ENCODE data around the gene LYVE1.
A peak's percentile ranks its signal among the peaks of the same experiment; 100 is the strongest.
"Not testable (repeated sequence)": the region's sequence is repeated elsewhere in the genome, so short reads cannot be mapped to it uniquely, and the experiment has no call there.

The LYVE1 gene

GRCh38 chr11:10603721-10604297, 35.3 kb upstream of the LYVE1 start:
- Histone ChIP-seq H3K9ac (ENCODE audit: low read length in 2 of 2) (peak overlapping the region in 1 of 2 donors; percentile 21), H3K9me3 (ENCODE audit: control insufficient read depth in 2 of 2, low read length in 2 of 2) (no peaks in the 10 kb centered on the region), H3K4me3 (ENCODE audit: low read length in 2 of 2) (peak overlapping the region in 1 of 2 donors; percentile 22), H3K27me3 (ENCODE audit: control insufficient read depth in 1 of 2, insufficient read depth in 2 of 2, low read length in 2 of 2) (no peaks in the 10 kb centered on the region), H3K4me1 (ENCODE audit: control insufficient read depth, insufficient read depth, low read length) (peaks cover 37% of the 10 kb centered on the region), H3K27ac (ENCODE audit: low read length) (peak overlapping the region; percentile 60), H3K36me3 (ENCODE audit: control insufficient read depth in 2 of 2, insufficient read depth in 2 of 2, low read length in 2 of 2) (peaks cover 64 to 76% of the 10 kb centered on the region in 2 donors)

- H3K4me1 ChIP-seq (ENCODE audit: control insufficient read depth, insufficient read depth, low read length): peaks cover 38% of the 10 kb centered on the region
These were observed 34.5 kb upstream of the LYVE1 start for GRCh38 chr11:10602945-10603344.

GRCh38 chr11:10602366-10602765, 33.9 kb upstream of the LYVE1 start:
- Histone ChIP-seq H3K9ac (ENCODE audit: low read length in 2 of 2) (no peak overlapping the region), H3K27ac (ENCODE audit: low read length) (peak overlapping the region; percentile 80), H3K36me3 (ENCODE audit: control insufficient read depth in 2 of 2, insufficient read depth in 2 of 2, low read length in 2 of 2) (peaks cover 55 to 68% of the 10 kb centered on the region in 2 donors), H3K27me3 (ENCODE audit: control insufficient read depth in 1 of 2, insufficient read depth in 2 of 2, low read length in 2 of 2) (no peaks in the 10 kb centered on the region), H3K4me3 (ENCODE audit: low read length in 2 of 2) (no peak overlapping the region), H3K4me1 (ENCODE audit: control insufficient read depth, insufficient read depth, low read length) (peaks cover 35% of the 10 kb centered on the region), H3K9me3 (ENCODE audit: control insufficient read depth in 2 of 2, low read length in 2 of 2) (no peaks in the 10 kb centered on the region)

More at GRCh38 chr11:10602945-10603344, 34.5 kb upstream of the LYVE1 start:
- peaks cover 59 to 71% of the 10 kb centered on the region in 2 donors for H3K36me3 ChIP-seq (ENCODE audit: control insufficient read depth in 2 of 2, insufficient read depth in 2 of 2, low read length in 2 of 2)
- H3K4me3 ChIP-seq (ENCODE audit: low read length in 2 of 2): no peak overlapping the region
- H3K27me3 ChIP-seq (ENCODE audit: control insufficient read depth in 1 of 2, insufficient read depth in 2 of 2, low read length in 2 of 2): no peaks in the 10 kb centered on the region
- no peak overlapping the region for H3K9ac ChIP-seq (ENCODE audit: low read length in 2 of 2)
- peak overlapping the region; percentile 60 for H3K27ac ChIP-seq (ENCODE audit: low read length)
- no peaks in the 10 kb centered on the region for H3K9me3 ChIP-seq (ENCODE audit: control insufficient read depth in 2 of 2, low read length in 2 of 2)

GRCh38 chr11:10601837-10602236, 33.4 kb upstream of the LYVE1 start:
- no peak overlapping the region for H3K4me3 ChIP-seq (ENCODE audit: low read length in 2 of 2)
- peak overlapping the region; percentile 80 for H3K27ac ChIP-seq (ENCODE audit: low read length)
- no peaks in the 10 kb centered on the region for H3K27me3 ChIP-seq (ENCODE audit: control insufficient read depth in 1 of 2, insufficient read depth in 2 of 2, low read length in 2 of 2)
- H3K9ac ChIP-seq (ENCODE audit: low read length in 2 of 2): no peak overlapping the region
- no peaks in the 10 kb centered on the region for H3K9me3 ChIP-seq (ENCODE audit: control insufficient read depth in 2 of 2, low read length in 2 of 2)
- peaks cover 31% of the 10 kb centered on the region for H3K4me1 ChIP-seq (ENCODE audit: control insufficient read depth, insufficient read depth, low read length)
- H3K36me3 ChIP-seq (ENCODE audit: control insufficient read depth in 2 of 2, insufficient read depth in 2 of 2, low read length in 2 of 2): peaks cover 50 to 65% of the 10 kb centered on the region in 2 donors

GRCh38 chr11:10600570-10601248, 32.2 kb upstream of the LYVE1 start:
- Histone ChIP-seq H3K36me3 (ENCODE audit: control insufficient read depth in 2 of 2, insufficient read depth in 2 of 2, low read length in 2 of 2) (peaks cover 45 to 56% of the 10 kb centered on the region in 2 donors), H3K4me3 (ENCODE audit: low read length in 2 of 2) (no peak overlapping the region), H3K4me1 (ENCODE audit: control insufficient read depth, insufficient read depth, low read length) (peaks cover 27% of the 10 kb centered on the region), H3K9ac (ENCODE audit: low read length in 2 of 2) (no peak overlapping the region), H3K27ac (ENCODE audit: low read length) (peak overlapping the region; percentile 80), H3K9me3 (ENCODE audit: control insufficient read depth in 2 of 2, low read length in 2 of 2) (no peaks in the 10 kb centered on the region), H3K27me3 (ENCODE audit: control insufficient read depth in 1 of 2, insufficient read depth in 2 of 2, low read length in 2 of 2) (no peaks in the 10 kb centered on the region)

GRCh38 chr11:10599388-10600175, 31.1 kb upstream of the LYVE1 start:
- Histone ChIP-seq H3K4me3 (ENCODE audit: low read length in 2 of 2) (peak overlapping the region in 1 of 2 donors; percentile 17), H3K36me3 (ENCODE audit: control insufficient read depth in 2 of 2, insufficient read depth in 2 of 2, low read length in 2 of 2) (peaks cover 37 to 45% of the 10 kb centered on the region in 2 donors), H3K27ac (ENCODE audit: low read length) (peak overlapping the region; percentile 80), H3K9me3 (ENCODE audit: control insufficient read depth in 2 of 2, low read length in 2 of 2) (no peaks in the 10 kb centered on the region), H3K4me1 (ENCODE audit: control insufficient read depth, insufficient read depth, low read length) (peaks cover 27% of the 10 kb centered on the region), H3K9ac (ENCODE audit: low read length in 2 of 2) (peak overlapping the region in 1 of 2 donors; percentile 21), H3K27me3 (ENCODE audit: control insufficient read depth in 1 of 2, insufficient read depth in 2 of 2, low read length in 2 of 2) (no peaks in the 10 kb centered on the region)

- Histone ChIP-seq H3K36me3 (ENCODE audit: control insufficient read depth in 2 of 2, insufficient read depth in 2 of 2, low read length in 2 of 2) (peaks cover 35 to 38% of the 10 kb centered on the region in 2 donors), H3K4me3 (ENCODE audit: low read length in 2 of 2) (no peak overlapping the region), H3K4me1 (ENCODE audit: control insufficient read depth, insufficient read depth, low read length) (peaks cover 24% of the 10 kb centered on the region), H3K9ac (ENCODE audit: low read length in 2 of 2) (no peak overlapping the region), H3K9me3 (ENCODE audit: control insufficient read depth in 2 of 2, low read length in 2 of 2) (no peaks in the 10 kb centered on the region), H3K27me3 (ENCODE audit: control insufficient read depth in 1 of 2, insufficient read depth in 2 of 2, low read length in 2 of 2) (no peaks in the 10 kb centered on the region), H3K27ac (ENCODE audit: low read length) (peak overlapping the region; percentile 80)
These were observed 30.4 kb upstream of the LYVE1 start for GRCh38 chr11:10598816-10599215.

GRCh38 chr11:10597877-10598351, 29.4 kb upstream of the LYVE1 start:
- H3K27ac ChIP-seq (ENCODE audit: low read length): peak overlapping the region; percentile 37
- H3K4me1 ChIP-seq (ENCODE audit: control insufficient read depth, insufficient read depth, low read length): peaks cover 30% of the 10 kb centered on the region
- peaks cover 28 to 38% of the 10 kb centered on the region in 2 donors for H3K36me3 ChIP-seq (ENCODE audit: control insufficient read depth in 2 of 2, insufficient read depth in 2 of 2, low read length in 2 of 2)
- no peak overlapping the region for H3K4me3 ChIP-seq (ENCODE audit: low read length in 2 of 2)
- H3K9me3 ChIP-seq (ENCODE audit: control insufficient read depth in 2 of 2, low read length in 2 of 2): no peaks in the 10 kb centered on the region
- H3K27me3 ChIP-seq (ENCODE audit: control insufficient read depth in 1 of 2, insufficient read depth in 2 of 2, low read length in 2 of 2): no peaks in the 10 kb centered on the region
- H3K9ac ChIP-seq (ENCODE audit: low read length in 2 of 2): no peak overlapping the region

- not testable (repeated sequence) for H3K27me3 ChIP-seq (ENCODE audit: control insufficient read depth in 1 of 2, insufficient read depth in 2 of 2, low read length in 2 of 2); H3K9me3 ChIP-seq (ENCODE audit: control insufficient read depth in 2 of 2, low read length in 2 of 2); H3K9ac ChIP-seq (ENCODE audit: low read length in 2 of 2); H3K4me3 ChIP-seq (ENCODE audit: low read length in 2 of 2); H3K27ac ChIP-seq (ENCODE audit: low read length)
- Histone ChIP-seq H3K36me3 (ENCODE audit: control insufficient read depth in 2 of 2, insufficient read depth in 2 of 2, low read length in 2 of 2) (peaks cover 19 to 20% of the 10 kb centered on the region in 2 donors), H3K4me1 (ENCODE audit: control insufficient read depth, insufficient read depth, low read length) (peaks cover 32% of the 10 kb centered on the region)
These were observed 27.4 kb upstream of the LYVE1 start for GRCh38 chr11:10595840-10596239.

- Histone ChIP-seq H3K4me1 (ENCODE audit: control insufficient read depth, insufficient read depth, low read length) (peaks cover 19% of the 10 kb centered on the region), H3K27me3 (ENCODE audit: control insufficient read depth in 1 of 2, insufficient read depth in 2 of 2, low read length in 2 of 2) (no peaks in the 10 kb centered on the region), H3K9me3 (ENCODE audit: control insufficient read depth in 2 of 2, low read length in 2 of 2) (no peaks in the 10 kb centered on the region), H3K9ac (ENCODE audit: low read length in 2 of 2) (no peak overlapping the region), H3K27ac (ENCODE audit: low read length) (peak overlapping the region; percentile 37), H3K36me3 (ENCODE audit: control insufficient read depth in 2 of 2, insufficient read depth in 2 of 2, low read length in 2 of 2) (peaks cover 25% of the 10 kb centered on the region in 2 donors), H3K4me3 (ENCODE audit: low read length in 2 of 2) (no peak overlapping the region)
These were observed 25.9 kb upstream of the LYVE1 start for GRCh38 chr11:10594407-10594806.

All from stomach smooth muscle (tissue), 2 donors.